Gastroesophageal sphincter (tissue), 4 donors: ENCODE data around the gene VIM. TPM values are rescaled to one million over a fixed set of nuclear protein-coding genes. Genes with fewer than 3 reads are reported as not detected.
A peak's percentile ranks its signal among the peaks of the same experiment; 100 is the strongest.

Experiments used
- ATAC-seq: fragments of 150-250 bp; one replicate; pipeline ENCODE4 v1.9.1; 2016; ENCODE audit warnings: mild to moderate bottlenecking, moderate library complexity
- H3K27ac ChIP-seq, 4 donors: fragments of 200-600 bp; sonication (generic) in 3 of 4; 1 replicate in 3 of 4; 2 replicates in 1 of 4; pipeline ENCODE4 v1.5.1; 2016 to 2019
- H3K27me3 ChIP-seq: fragments of 200-600 bp; sonication (generic); one replicate; pipeline ENCODE4 v1.5.1; 2019
- H3K36me3 ChIP-seq, 2 donors: fragments of 200-600 bp; sonication (generic); one replicate each; pipeline ENCODE4 v1.5.1; 2019; ENCODE audit warnings: control low read depth in 1 of 2
- H3K4me1 ChIP-seq, 3 donors: fragments of 200-600 bp; sonication (generic); 1 replicate in 2 of 3; 2 replicates in 1 of 3; pipeline ENCODE4 v1.5.1; 2016 to 2019; ENCODE audit warnings: control low read depth in 2 of 3
- H3K4me3 ChIP-seq, 2 donors: fragments of 200-600 bp; sonication (generic); one replicate each; pipeline ENCODE4 v1.5.1; 2019; ENCODE audit warnings: mild to moderate bottlenecking in 1 of 2, moderate library complexity in 1 of 2
- H3K9me3 ChIP-seq, 3 donors: fragments of 200-600 bp; sonication (generic); one replicate each; pipeline ENCODE4 v1.5.1; 2017 to 2019; ENCODE audit warnings: control low read depth in 2 of 3
- CTCF ChIP-seq, 4 experiments: fragments of 200-600 bp in 2 of 4; fragments of 450-650 bp in 2 of 4; sonication (generic) in 1 of 4; IDR thresholded peaks; one replicate each; pipeline ENCODE4 v1.5.1; 2017 to 2019; ENCODE audit warnings: antibody characterized with exemption in 4 of 4, mild to moderate bottlenecking in 2 of 4, moderate library complexity in 2 of 4
- EP300 ChIP-seq: sonication (generic); formaldehyde crosslinking; IDR thresholded peaks from one replicate; pipeline ENCODE4 v1.6.1; 2017; ENCODE audit warnings: antibody characterized with exemption, mild to moderate bottlenecking
- POLR2A ChIP-seq, 2 donors: fragments of 450-650 bp; IDR thresholded peaks; one replicate each; pipeline ENCODE4 v1.6.1; 2017; ENCODE audit warnings: antibody characterized with exemption in 2 of 2, mild to moderate bottlenecking in 2 of 2, moderate library complexity in 1 of 2
- POLR2AphosphoS5 ChIP-seq: sonication (generic); formaldehyde crosslinking; IDR thresholded peaks from one replicate; pipeline ENCODE4 v1.6.1; 2017; ENCODE audit warnings: antibody characterized with exemption
- WGBS, 2 donors: methylation state at CpG; one replicate each; pipeline ENCODE4 v1.1.5; 2018; ENCODE audit warnings: low coverage in 1 of 2; 5-methylcytosine and 5-hydroxymethylcytosine counted together
- total RNA-seq, 4 donors: library from RNA; depleted of rRNA; stranded (reverse); fragments of >200 nt; gene quantifications; one replicate each; pipeline ENCODE4 v1.1.0, GENCODE V29; 2016

Gene VIM
- total RNA-seq, 4 donors from 2014 or later, result 1,560 to 2,767 (median 2,026) TPM

GRCh38 chr10:17222329-17222728, 5.7 kb upstream of the VIM start:
- no peak for TF ChIP-seq CTCF (IDR thresholded peaks at IDR 0.05)
- no peak for TF ChIP-seq EP300
- Histone ChIP-seq H3K4me1 (peaks cover 0 to 11% (median 5%) of the 10 kb centered on the region in 3 donors), H3K27me3 (no peaks in the 10 kb centered on the region), H3K27ac (no peak overlapping the region), H3K36me3 (no peaks in the 10 kb centered on the region), H3K4me3 (no peak overlapping the region), H3K9me3 (no peaks in the 10 kb centered on the region)
- no peak for ATAC-seq
- WGBS, 2 donors, result 68 to 76% methylated on average over 4 of the region's 4 CpGs

- Histone ChIP-seq H3K36me3 (no peaks in the 10 kb centered on the region), H3K4me1 (peaks cover 0 to 24% (median 5%) of the 10 kb centered on the region in 3 donors), H3K27me3 (no peaks in the 10 kb centered on the region), H3K4me3 (no peak overlapping the region), H3K27ac (no peak overlapping the region), H3K9me3 (no peaks in the 10 kb centered on the region)
- TF ChIP-seq CTCF (IDR thresholded peaks at IDR 0.05), result no peak
- no peak for TF ChIP-seq EP300
- no peak for TF ChIP-seq POLR2AphosphoS5
- TF ChIP-seq POLR2A (IDR thresholded peaks at IDR 0.05), result no peak
- WGBS, 2 donors, result 78 to 90% methylated on average over 3 to 4 of the region's 4 CpGs
- ATAC-seq, result no peak
These were observed 2.2 kb upstream of the VIM start for GRCh38 chr10:17225808-17226207.

- ATAC-seq, result no peak
- 81 to 98% methylated on average over 3 to 7 of the region's 8 CpGs for whole genome bisulfite sequencing, 2 donors
These were observed 1.1 kb upstream of the VIM start for GRCh38 chr10:17226891-17227303.

GRCh38 chr10:17227367-17228090, 512 bp upstream of the VIM start:
- H3K4me3 ChIP-seq, result peak overlapping the region; percentile 60 to 77
- no peaks in the 10 kb centered on the region for H3K9me3 ChIP-seq
- no peak for ATAC-seq
- H3K4me1 ChIP-seq, result peaks cover 0 to 41% (median 6%) of the 10 kb centered on the region in 3 donors
- TF ChIP-seq EP300, result no peak
- no peak for TF ChIP-seq POLR2AphosphoS5
- peak; percentile 52 to 75 (median 58) for TF ChIP-seq CTCF (IDR thresholded peaks at IDR 0.05)
- no peak for TF ChIP-seq POLR2A (IDR thresholded peaks at IDR 0.05)
- no peaks in the 10 kb centered on the region for H3K27me3 ChIP-seq
- H3K27ac ChIP-seq, result peak overlapping the region; percentile 79 to 94 (median 92)
- H3K36me3 ChIP-seq, result peaks cover 0 to 6% of the 10 kb centered on the region in 2 donors
- WGBS, 2 donors, result 7 to 22% methylated on average over 12 of the region's 12 CpGs

More at GRCh38 chr10:17226891-17227303, 1.1 kb upstream of the VIM start:
- Histone ChIP-seq H3K36me3 (no peaks in the 10 kb centered on the region), H3K27ac (peak overlapping the region; percentile 79 to 94 (median 92)), H3K4me1 (peaks cover 0 to 35% (median 5%) of the 10 kb centered on the region in 3 donors), H3K9me3 (no peaks in the 10 kb centered on the region), H3K27me3 (no peaks in the 10 kb centered on the region), H3K4me3 (peak overlapping the region in 1 of 2 donors; percentile 60)
- no peak for TF ChIP-seq POLR2AphosphoS5
- TF ChIP-seq POLR2A (IDR thresholded peaks at IDR 0.05), result no peak
- no peak for TF ChIP-seq CTCF (IDR thresholded peaks at IDR 0.05)
- no peak for TF ChIP-seq EP300
